IMR-90 (cell line): ENCODE measurements around the gene ZNF473. TPM values are rescaled to one million over a fixed set of nuclear protein-coding genes. Genes with fewer than 3 reads are reported as not detected.

Source experiments
- ATAC-seq: fragments of 200-7000 bp; cut with Tn5 transposase; 2 replicates; pipeline ENCODE4 v1.9.1; 2020; ENCODE audit warnings: low read depth, mild to moderate bottlenecking, moderate library complexity
- BruUV-seq: library from RNA; stranded (reverse); fragments of 400-500 nt; replicated peaks from 2 replicates; lab custom pipeline; 2021; lab: Mats Ljungman, UMichigan
- CTCF ChIA-PET: fragments of 300-600 bp; formaldehyde crosslinking; extraction: SDS; loops from one replicate; lab custom pipeline; 2021; ENCODE audit warnings: antibody characterized with exemption; lab: Yijun Ruan, JAX
- POLR2A ChIA-PET: fragments of 300-600 bp; sonication (Branson Sonifier 250); formaldehyde crosslinking; loops from one replicate; lab custom pipeline; 2022; ENCODE audit warnings: antibody characterized with exemption; ENCODE audit not compliant: unreplicated experiment; lab: Charles Lee
- DNase-seq: peaks from one replicate; pipeline ENCODE4 v3.0.0; 2013
- H2AFZ ChIP-seq: replicated peaks from 2 replicates; pipeline ENCODE3; 2013; ENCODE audit warnings: low read length, mild to moderate bottlenecking; ENCODE audit not compliant: poor library complexity
- H2AK5ac ChIP-seq: 2 replicates; pipeline ENCODE4 v1.6.1; 2013; ENCODE audit warnings: low read depth, low read length, inconsistent platforms
- H2AK9ac ChIP-seq: replicated peaks from 2 replicates; pipeline ENCODE3; 2013; ENCODE audit warnings: mild to moderate bottlenecking, low read depth, low read length, moderate library complexity; ENCODE audit not compliant: poor library complexity
- H2BK120ac ChIP-seq: 2 replicates; pipeline ENCODE4 v1.6.1; 2013; ENCODE audit warnings: low read depth, low read length, inconsistent platforms
- H2BK15ac ChIP-seq: 3 replicates; pipeline ENCODE4 v1.6.1; 2013; ENCODE audit warnings: low read depth, low read length, inconsistent platforms
- H2BK20ac ChIP-seq: 2 replicates; pipeline ENCODE4 v1.6.1; 2013; ENCODE audit warnings: low read depth, mild to moderate bottlenecking, inconsistent platforms, low read length, moderate library complexity
- H2BK5ac ChIP-seq: 2 replicates; pipeline ENCODE4 v1.6.1; 2013; ENCODE audit warnings: mild to moderate bottlenecking, low read depth, low read length, inconsistent platforms; ENCODE audit not compliant: poor library complexity, severe bottlenecking
- H3K14ac ChIP-seq: replicated peaks from 2 replicates; pipeline ENCODE4 v1.6.1; 2013; ENCODE audit warnings: low read depth, low read length, inconsistent platforms
- H3K18ac ChIP-seq: 2 replicates; pipeline ENCODE4 v1.6.1; 2013; ENCODE audit warnings: low read depth, low read length, control low read depth
- H3K23ac ChIP-seq: 2 replicates; pipeline ENCODE4 v1.6.1; 2013; ENCODE audit warnings: low read depth, low read length, inconsistent platforms
- H3K27ac ChIP-seq: 2 replicates; pipeline ENCODE4 v1.5.1; 2013; ENCODE audit warnings: mild to moderate bottlenecking, control low read depth, low read length; ENCODE audit not compliant: insufficient read depth
- H3K27me3 ChIP-seq: 2 replicates; pipeline ENCODE4 v1.6.1; 2013; ENCODE audit warnings: low read length; ENCODE audit not compliant: control insufficient read depth, insufficient read depth
- H3K36me3 ChIP-seq: 2 replicates; pipeline ENCODE4 v1.6.1; 2013; ENCODE audit warnings: low read length, mixed read lengths; ENCODE audit not compliant: control insufficient read depth, insufficient read depth
- H3K4ac ChIP-seq: 2 replicates; pipeline ENCODE4 v1.6.1; 2013; ENCODE audit warnings: low read depth, low read length, inconsistent platforms
- H3K4me1 ChIP-seq: 2 replicates; pipeline ENCODE4 v1.6.1; 2013; ENCODE audit warnings: low read length, mixed read lengths; ENCODE audit not compliant: control insufficient read depth, insufficient read depth
- H3K4me2 ChIP-seq: 2 replicates; pipeline ENCODE4 v1.6.1; 2013; ENCODE audit warnings: low read depth, mild to moderate bottlenecking, control low read depth, low read length, moderate library complexity
- H3K4me3 ChIP-seq: 2 replicates; pipeline ENCODE4 v1.5.1; 2013; ENCODE audit warnings: low read depth, mild to moderate bottlenecking, control low read depth, low read length, moderate library complexity; ENCODE audit not compliant: insufficient read depth
- H3K56ac ChIP-seq: 2 replicates; pipeline ENCODE4 v1.6.1; 2013; ENCODE audit warnings: low read length, inconsistent platforms; ENCODE audit not compliant: insufficient read depth; ENCODE audit errors: extremely low read depth
- H3K79me1 ChIP-seq, 2 experiments: 2 replicates each; pipeline ENCODE4 v1.6.1; 2013; ENCODE audit warnings: low read length in 2 of 2, inconsistent platforms in 1 of 2, low read depth in 1 of 2
- H3K9ac ChIP-seq: 2 replicates; pipeline ENCODE4 v1.6.1; 2013; ENCODE audit warnings: low read depth, low read length, control low read depth
- H3K9me1 ChIP-seq: 2 replicates; pipeline ENCODE4 v1.6.1; 2013; ENCODE audit warnings: low read length, inconsistent platforms; ENCODE audit not compliant: insufficient read depth
- H3K9me3 ChIP-seq: 2 replicates; pipeline ENCODE4 v1.6.1; 2013; ENCODE audit warnings: low read length; ENCODE audit not compliant: control insufficient read depth, insufficient read depth
- H4K20me1 ChIP-seq: 2 replicates; pipeline ENCODE4 v1.6.1; 2013; ENCODE audit warnings: low read length, inconsistent platforms; ENCODE audit not compliant: insufficient read depth
- H4K5ac ChIP-seq: 2 replicates; pipeline ENCODE4 v1.6.1; 2013; ENCODE audit warnings: mild to moderate bottlenecking, low read depth, low read length, control low read depth
- H4K8ac ChIP-seq, 2 experiments: 2 replicates each; pipeline ENCODE4 v1.6.1; 2013; ENCODE audit warnings: low read depth in 2 of 2, low read length in 2 of 2, control low read depth in 1 of 2, inconsistent platforms in 1 of 2
- H4K91ac ChIP-seq: 2 replicates; pipeline ENCODE4 v1.6.1; 2013; ENCODE audit warnings: low read depth, low read length, inconsistent platforms; ENCODE audit not compliant: insufficient read depth
- CEBPB ChIP-seq: IDR thresholded peaks from 2 replicates; pipeline ENCODE4 v1.6.1; 2012; ENCODE audit warnings: low read depth, low read length, improper control_type of control experiment
- CHD1 ChIP-seq: IDR thresholded peaks from 2 replicates; pipeline ENCODE4 v1.6.1; 2012; ENCODE audit warnings: low read depth, low read length, improper control_type of control experiment
- ELK1 ChIP-seq: fragments of 150-350 bp; IDR thresholded peaks from 2 replicates; pipeline ENCODE4 v1.6.1; 2016; ENCODE audit warnings: low read depth, mild to moderate bottlenecking, low read length, moderate library complexity, borderline replicate concordance
- FOS ChIP-seq: fragments of 150-350 bp; IDR thresholded peaks from 2 replicates; pipeline ENCODE4 v1.6.1; 2016; ENCODE audit warnings: low read depth, low read length
- MAFK ChIP-seq: IDR thresholded peaks from 2 replicates; pipeline ENCODE4 v1.6.1; 2012; ENCODE audit warnings: low read depth, low read length, improper control_type of control experiment
- MAZ ChIP-seq: IDR thresholded peaks from 2 replicates; pipeline ENCODE4 v1.6.1; 2012; ENCODE audit warnings: low read depth, mild to moderate bottlenecking, low read length, improper control_type of control experiment, moderate library complexity, borderline replicate concordance
- POLR2A ChIP-seq: IDR thresholded peaks from 2 replicates; pipeline ENCODE4 v1.6.1; 2012; ENCODE audit warnings: mild to moderate bottlenecking, low read depth, low read length
- RAD21 ChIP-seq: IDR thresholded peaks from 2 replicates; pipeline ENCODE4 v1.6.1; 2012; ENCODE audit warnings: low read length, improper control_type of control experiment
- RFX5 ChIP-seq: IDR thresholded peaks from 2 replicates; pipeline ENCODE4 v1.8.0; 2012; ENCODE audit warnings: low read depth, mild to moderate bottlenecking, low read length, moderate library complexity
- SMC3 ChIP-seq: fragments of 150-350 bp; IDR thresholded peaks from 2 replicates; pipeline ENCODE4 v1.6.1; 2016; ENCODE audit warnings: low read depth, mild to moderate bottlenecking, antibody characterized with exemption, low read length, moderate library complexity
- WGBS, 2 experiments: methylation state at CpG; one replicate each; pipeline versions ENCODE4 v1.1.5 to v1.1.7; 2013; ENCODE audit warnings: missing lambda C conversion rate in 2 of 2; ENCODE audit not compliant: insufficient read length in 1 of 2; ENCODE audit errors: extremely low coverage in 2 of 2; 5-methylcytosine and 5-hydroxymethylcytosine counted together
- dilution Hi-C: fragments of 300-500 bp; cut with HindIII; formaldehyde crosslinking; loops from one replicate; pipeline ENCODE4 v1.14.3; 2018; ENCODE audit warnings: low sequenced_read_pairs; ENCODE audit not compliant: unreplicated experiment
- in situ Hi-C: fragments of 300-500 bp; cut with MboI; formaldehyde crosslinking; loops from 3 replicates; pipeline ENCODE4 v1.14.3; 2019; ENCODE audit warnings: low sequenced_read_pairs, inconsistent platforms, mixed read lengths
- intact Hi-C: fragments of 100-400 bp; cut with micrococcal nuclease; formaldehyde crosslinking; loops from 2 replicates; pipeline ENCODE4 v1.10.0; 2022
- polyA plus RNA-seq, 3 experiments: library from polyadenylated mRNA; depleted of rRNA; stranded (reverse); fragments of >200 nt; gene quantifications; 2 replicates each; pipeline ENCODE4 v1.2.3, GENCODE V29; 2012; ENCODE audit warnings: low replicate concordance in 1 of 3
- total RNA-seq: library from RNA; depleted of rRNA; stranded (reverse); fragments of >200 nt; gene quantifications from 2 replicates; pipeline ENCODE4 v1.2.3, GENCODE V29; 2012
- TF ChIP-seq, protein P1 (sequence below): fragments of 150-350 bp; IDR thresholded peaks from 2 replicates; pipeline ENCODE4 v1.6.1; 2017; ENCODE audit warnings: mild to moderate bottlenecking, antibody characterized with exemption, low read length, low read depth

Gene ZNF473
- total and polyA plus RNA-seq, 2 of the 4 experiments (the other 2 are of a cell fraction) = 4.5 to 13.3 TPM

- Histone ChIP-seq H3K9me1 (no peaks in the 10 kb centered on the region), H3K9ac (no peak overlapping the region), H3K4me1 (no peaks in the 10 kb centered on the region), H3K4me3 (no peak overlapping the region), H2AK9ac (no peak overlapping the region), H3K4me2 (no peak overlapping the region), H2BK15ac (no peak overlapping the region), H3K27ac (no peak overlapping the region), H3K18ac (no peak overlapping the region), H3K4ac (no peak overlapping the region), H2AK5ac (no peak overlapping the region), H2BK120ac (no peak overlapping the region), H3K9me3 (no peaks in the 10 kb centered on the region), H3K56ac (no peak overlapping the region), H3K36me3 (no peaks in the 10 kb centered on the region), H4K8ac (no peak overlapping the region), H2AFZ (no peak overlapping the region), H3K23ac (no peak overlapping the region), H4K20me1 (no peaks in the 10 kb centered on the region), H4K5ac (no peak overlapping the region), H4K91ac (no peak overlapping the region), H2BK20ac (no peak overlapping the region), H3K14ac (no peak overlapping the region), H2BK5ac (no peak overlapping the region), H3K27me3 (no peaks in the 10 kb centered on the region), H3K79me1 (no peaks in the 10 kb centered on the region)
- POLR2A ChIA-PET = no interaction called here
- TF ChIP-seq RFX5 (no peak), FOS (no peak), ELK1 (no peak), MAFK (no peak), CEBPB (no peak), POLR2A (no peak), RAD21 (no peak), CHD1 (no peak), MAZ (no peak), SMC3 (no peak)
- TF ChIP-seq, protein P1, sequence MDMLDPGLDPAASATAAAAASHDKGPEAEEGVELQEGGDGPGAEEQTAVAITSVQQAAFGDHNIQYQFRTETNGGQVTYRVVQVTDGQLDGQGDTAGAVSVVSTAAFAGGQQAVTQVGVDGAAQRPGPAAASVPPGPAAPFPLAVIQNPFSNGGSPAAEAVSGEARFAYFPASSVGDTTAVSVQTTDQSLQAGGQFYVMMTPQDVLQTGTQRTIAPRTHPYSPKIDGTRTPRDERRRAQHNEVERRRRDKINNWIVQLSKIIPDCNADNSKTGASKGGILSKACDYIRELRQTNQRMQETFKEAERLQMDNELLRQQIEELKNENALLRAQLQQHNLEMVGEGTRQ = no peak
- in situ Hi-C loops = no loop called here
- intact Hi-C loops = no loop called here
- DNase-seq (no peak), ATAC-seq (no peak)
- dilution Hi-C loops = no loop called here
- 60% methylated on average over 1 of the region's 6 CpGs; no CpG with 5 or more reads in 1 of the 2 experiments for WGBS, 2 experiments
- no TSS peak for BruUV-seq
- CTCF ChIA-PET = no interaction called here
Observed at GRCh38 chr19:50067575-50067974, 41.8 kb downstream of the ZNF473 start.
